ENCODE data around the gene COL4A4. TPM values are rescaled to one million over a fixed set of nuclear protein-coding genes. Genes with fewer than 3 reads are reported as not detected.

The COL4A4 gene
- total RNA-seq, 1 experiment from 2014 or later, result 3.1 TPM

GRCh38 chr2:227099340-227099739, 64.7 kb downstream of the COL4A4 start (continued):
- TF ChIP-seq FOXP4 (CRISPR knock-in tag; IDR thresholded peaks at IDR 0.05) (no peak), ELF4 (CRISPR knock-in tag; IDR thresholded peaks at IDR 0.05; ENCODE audit: low read depth) (no peak), GABPB1 (CRISPR knock-in tag; IDR thresholded peaks at IDR 0.05) (no peak), RELA (CRISPR knock-in tag; IDR thresholded peaks at IDR 0.05; ENCODE audit: borderline replicate concordance) (no peak), ZNF671 (CRISPR knock-in tag; IDR thresholded peaks at IDR 0.05) (no peak)
- TF ChIP-seq, protein P1, sequence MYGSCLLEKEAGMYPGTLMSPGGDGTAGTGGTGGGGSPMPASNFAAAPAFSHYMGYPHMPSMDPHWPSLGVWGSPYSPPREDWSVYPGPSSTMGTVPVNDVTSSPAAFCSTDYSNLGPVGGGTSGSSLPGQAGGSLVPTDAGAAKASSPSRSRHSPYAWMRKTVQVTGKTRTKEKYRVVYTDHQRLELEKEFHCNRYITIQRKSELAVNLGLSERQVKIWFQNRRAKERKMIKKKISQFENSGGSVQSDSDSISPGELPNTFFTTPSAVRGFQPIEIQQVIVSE (CRISPR knock-in tag; IDR thresholded peaks at IDR 0.05; ENCODE audit: borderline replicate concordance), result no peak

DNA sequence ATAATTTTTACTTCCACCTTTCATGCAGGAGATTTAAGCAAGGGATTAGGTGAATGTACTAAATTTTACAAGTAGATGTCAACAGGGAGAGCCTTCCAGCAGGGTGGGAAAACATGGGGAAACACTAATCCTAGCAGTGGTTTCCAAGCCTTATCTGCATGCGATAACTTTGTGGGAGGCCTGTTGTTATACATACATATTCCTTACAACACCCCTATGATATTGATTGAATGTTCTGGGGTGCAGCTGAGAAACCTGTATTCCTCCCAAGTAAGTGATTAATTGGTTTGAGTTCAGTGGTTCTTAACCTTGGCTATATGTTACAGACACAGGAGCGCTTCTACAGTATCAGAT, 65.9 kb downstream of the COL4A4 start:
- H3K27ac Mint-ChIP-seq, result no peak overlapping the region
- H3K36me3 Mint-ChIP-seq, result peaks cover 3% of the 10 kb centered on the region
- H3K27me3 Mint-ChIP-seq (ENCODE audit: low read depth), result no peaks in the 10 kb centered on the region
- TF ChIP-seq RORB (CRISPR knock-in tag; IDR thresholded peaks at IDR 0.05) (no peak), TEAD4 (CRISPR knock-in tag; IDR thresholded peaks at IDR 0.05) (no peak), IRF1 (CRISPR knock-in tag; IDR thresholded peaks at IDR 0.05) (no peak), FOXK1 (CRISPR knock-in tag; IDR thresholded peaks at IDR 0.05) (no peak), CREB1 (CRISPR knock-in tag; IDR thresholded peaks at IDR 0.05) (no peak), ZNF416 (CRISPR knock-in tag; IDR thresholded peaks at IDR 0.05) (no peak), MYBL2 (CRISPR knock-in tag; IDR thresholded peaks at IDR 0.05) (no peak), ZNF671 (CRISPR knock-in tag; IDR thresholded peaks at IDR 0.05) (no peak), ZNF138 (CRISPR knock-in tag; conservative IDR thresholded peaks at IDR 0.05) (no peak), ELF4 (CRISPR knock-in tag; IDR thresholded peaks at IDR 0.05; ENCODE audit: low read depth) (no peak)
- TF ChIP-seq, protein P2, sequence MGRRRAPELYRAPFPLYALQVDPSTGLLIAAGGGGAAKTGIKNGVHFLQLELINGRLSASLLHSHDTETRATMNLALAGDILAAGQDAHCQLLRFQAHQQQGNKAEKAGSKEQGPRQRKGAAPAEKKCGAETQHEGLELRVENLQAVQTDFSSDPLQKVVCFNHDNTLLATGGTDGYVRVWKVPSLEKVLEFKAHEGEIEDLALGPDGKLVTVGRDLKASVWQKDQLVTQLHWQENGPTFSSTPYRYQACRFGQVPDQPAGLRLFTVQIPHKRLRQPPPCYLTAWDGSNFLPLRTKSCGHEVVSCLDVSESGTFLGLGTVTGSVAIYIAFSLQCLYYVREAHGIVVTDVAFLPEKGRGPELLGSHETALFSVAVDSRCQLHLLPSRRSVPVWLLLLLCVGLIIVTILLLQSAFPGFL (CRISPR knock-in tag; IDR thresholded peaks at IDR 0.05; ENCODE audit: borderline replicate concordance), result no peak
- TF ChIP-seq, protein P3, sequence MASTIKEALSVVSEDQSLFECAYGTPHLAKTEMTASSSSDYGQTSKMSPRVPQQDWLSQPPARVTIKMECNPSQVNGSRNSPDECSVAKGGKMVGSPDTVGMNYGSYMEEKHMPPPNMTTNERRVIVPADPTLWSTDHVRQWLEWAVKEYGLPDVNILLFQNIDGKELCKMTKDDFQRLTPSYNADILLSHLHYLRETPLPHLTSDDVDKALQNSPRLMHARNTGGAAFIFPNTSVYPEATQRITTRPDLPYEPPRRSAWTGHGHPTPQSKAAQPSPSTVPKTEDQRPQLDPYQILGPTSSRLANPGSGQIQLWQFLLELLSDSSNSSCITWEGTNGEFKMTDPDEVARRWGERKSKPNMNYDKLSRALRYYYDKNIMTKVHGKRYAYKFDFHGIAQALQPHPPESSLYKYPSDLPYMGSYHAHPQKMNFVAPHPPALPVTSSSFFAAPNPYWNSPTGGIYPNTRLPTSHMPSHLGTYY (CRISPR knock-in tag; IDR thresholded peaks at IDR 0.05), result no peak
- TF ChIP-seq, protein P4, sequence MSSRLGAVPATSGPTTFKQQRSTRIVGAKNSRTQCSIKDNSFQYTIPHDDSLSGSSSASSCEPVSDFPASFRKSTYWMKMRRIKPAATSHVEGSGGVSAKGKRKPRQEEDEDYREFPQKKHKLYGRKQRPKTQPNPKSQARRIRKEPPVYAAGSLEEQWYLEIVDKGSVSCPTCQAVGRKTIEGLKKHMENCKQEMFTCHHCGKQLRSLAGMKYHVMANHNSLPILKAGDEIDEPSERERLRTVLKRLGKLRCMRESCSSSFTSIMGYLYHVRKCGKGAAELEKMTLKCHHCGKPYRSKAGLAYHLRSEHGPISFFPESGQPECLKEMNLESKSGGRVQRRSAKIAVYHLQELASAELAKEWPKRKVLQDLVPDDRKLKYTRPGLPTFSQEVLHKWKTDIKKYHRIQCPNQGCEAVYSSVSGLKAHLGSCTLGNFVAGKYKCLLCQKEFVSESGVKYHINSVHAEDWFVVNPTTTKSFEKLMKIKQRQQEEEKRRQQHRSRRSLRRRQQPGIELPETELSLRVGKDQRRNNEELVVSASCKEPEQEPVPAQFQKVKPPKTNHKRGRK (CRISPR knock-in tag; IDR thresholded peaks at IDR 0.05; ENCODE audit: borderline replicate concordance), result no peak
- ChIA-PET POLR2A (no interaction called here), CTCF (no interaction called here)
- no peak overlapping the region for H3K4me3 Mint-ChIP-seq
- ATAC-seq (no peak), DNase-seq (ENCODE audit: low spot score) (no peak)
- H3K9me3 Mint-ChIP-seq, result peaks cover 7% of the 10 kb centered on the region
- no peaks in the 10 kb centered on the region for H3K4me1 Mint-ChIP-seq

Data from WTC11 (cell line).